ENCODE measurements around the gene SNRPD3.
"Not testable (repeated sequence)": the region's sequence is repeated elsewhere in the genome, so short reads cannot be mapped to it uniquely, and the experiment has no call there.

The SNRPD3 gene

DNA sequence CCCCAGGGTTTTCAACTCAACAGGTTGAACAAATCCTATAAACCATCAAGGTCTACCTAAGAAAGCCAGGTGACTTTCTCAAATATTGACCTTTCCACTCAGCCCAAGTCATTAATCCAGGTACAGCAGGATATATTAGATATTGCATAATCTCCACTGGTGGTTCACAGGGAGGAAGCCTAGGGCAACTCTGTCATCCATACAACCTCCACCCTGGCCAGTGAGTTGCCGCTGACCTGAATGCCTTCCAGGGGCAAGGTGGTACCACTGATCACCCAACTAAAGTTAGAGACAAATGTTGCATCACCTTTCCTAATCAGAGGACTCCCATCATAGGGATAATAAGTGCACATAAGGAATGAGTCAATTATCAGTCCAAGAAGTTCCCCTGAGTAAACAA is 23.7 kb upstream of the SNRPD3 start:
- DNase-seq (ENCODE audit: low read depth) = no peak

DNA sequence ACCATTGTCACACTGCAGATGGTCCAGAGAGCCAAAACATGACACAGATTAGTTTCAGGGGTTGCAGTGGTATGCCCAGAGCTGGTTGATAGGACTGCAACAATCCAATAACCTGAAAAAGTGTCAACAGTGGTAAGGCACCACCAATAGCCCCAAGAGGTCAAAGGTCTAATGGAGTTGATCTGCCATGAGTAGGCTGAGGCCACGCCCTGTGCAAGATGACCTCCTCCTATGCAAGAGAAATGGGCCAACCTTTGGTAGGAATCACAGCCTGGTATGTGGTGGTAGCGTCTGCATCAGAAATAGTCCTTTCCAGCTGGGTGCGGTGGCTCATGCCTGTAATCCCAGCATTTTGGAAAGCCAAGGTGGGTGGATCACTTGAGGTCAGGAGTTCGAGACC is 20.5 kb upstream of the SNRPD3 start:
- no peak for DNase-seq (ENCODE audit: low read depth)

DNA sequence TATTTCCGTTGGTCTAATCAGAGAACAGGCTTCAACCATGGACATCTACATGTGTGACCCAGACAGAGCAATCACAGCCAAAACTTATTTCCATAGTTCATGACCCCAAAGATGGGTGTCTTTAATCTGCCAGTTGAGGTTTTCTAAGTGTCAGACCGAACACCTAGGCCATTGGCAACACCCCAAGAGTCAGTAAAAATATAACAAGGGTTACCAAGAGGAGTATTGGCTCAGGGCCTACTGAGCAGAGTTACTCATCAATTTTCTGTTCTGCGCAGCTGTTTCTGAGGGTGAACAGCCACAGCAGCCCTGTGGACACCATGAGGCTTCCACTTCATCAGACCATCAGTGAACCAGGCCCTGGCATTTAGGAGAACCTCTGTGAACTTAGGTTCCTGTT is 19.7 kb upstream of the SNRPD3 start:
- DNase-seq (ENCODE audit: low read depth) = no peak

DNA sequence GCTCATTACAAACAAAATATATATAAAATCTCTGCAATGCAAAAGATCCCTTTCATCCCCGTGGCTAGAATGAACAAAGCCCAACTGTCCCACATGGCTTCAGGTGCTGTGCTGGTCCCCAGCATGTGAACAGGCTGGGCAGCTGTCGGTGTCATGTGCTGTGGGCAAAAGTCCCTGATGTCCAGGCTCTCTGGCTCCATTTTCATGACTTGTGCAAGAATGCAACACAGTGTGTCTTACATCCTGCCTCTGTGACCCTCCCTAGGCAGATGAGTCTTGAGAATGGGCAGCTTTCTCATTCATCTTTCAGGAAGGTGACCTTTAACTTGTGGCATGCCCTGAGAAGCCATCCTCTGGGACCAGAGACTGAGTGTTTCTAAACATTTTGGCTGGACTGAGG is 15.3 kb upstream of the SNRPD3 start:
- no peak for DNase-seq (ENCODE audit: low read depth)

DNA sequence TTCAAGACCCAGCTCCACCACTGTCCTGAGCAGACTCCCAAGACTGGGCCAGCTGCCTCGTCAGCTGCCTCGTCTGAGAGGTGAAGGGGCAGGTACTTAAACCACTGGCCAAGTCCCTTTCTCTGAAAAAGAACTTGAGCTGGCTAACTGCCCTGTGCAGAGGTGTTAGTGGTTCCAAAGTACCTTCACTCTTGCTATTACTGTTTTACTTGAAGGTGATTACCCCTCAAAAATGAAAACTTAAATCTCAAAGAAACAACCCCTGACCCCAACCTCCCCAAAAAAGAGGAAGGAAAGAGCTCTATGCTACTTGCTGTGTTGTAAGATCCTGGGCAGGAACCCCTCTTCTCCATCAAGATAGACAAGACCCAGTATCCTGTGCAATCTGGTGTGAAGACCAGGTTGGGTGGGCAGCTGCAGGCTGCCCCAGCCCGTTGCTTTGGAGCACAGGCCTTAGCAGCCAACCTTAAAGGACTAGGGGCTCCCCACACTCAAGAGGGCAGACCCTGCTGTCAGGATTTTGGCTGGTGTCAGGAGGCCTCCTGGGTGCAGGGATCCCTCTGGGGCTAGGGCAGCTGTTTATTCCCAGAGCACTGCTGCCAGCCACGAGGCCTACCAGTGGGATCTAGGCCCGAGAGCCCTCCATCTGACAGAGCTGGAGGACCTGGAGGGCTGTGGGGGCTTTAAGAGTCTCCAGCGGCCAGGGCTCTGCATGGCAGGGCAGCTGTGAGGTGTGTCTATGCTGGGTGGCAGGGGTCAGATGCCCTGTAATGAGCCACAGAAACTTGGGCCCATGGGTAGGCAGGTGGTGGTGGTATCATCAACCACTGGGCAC is 13.9 kb upstream of the SNRPD3 start:
- DNase-seq (ENCODE audit: low read depth) = no peak

DNA sequence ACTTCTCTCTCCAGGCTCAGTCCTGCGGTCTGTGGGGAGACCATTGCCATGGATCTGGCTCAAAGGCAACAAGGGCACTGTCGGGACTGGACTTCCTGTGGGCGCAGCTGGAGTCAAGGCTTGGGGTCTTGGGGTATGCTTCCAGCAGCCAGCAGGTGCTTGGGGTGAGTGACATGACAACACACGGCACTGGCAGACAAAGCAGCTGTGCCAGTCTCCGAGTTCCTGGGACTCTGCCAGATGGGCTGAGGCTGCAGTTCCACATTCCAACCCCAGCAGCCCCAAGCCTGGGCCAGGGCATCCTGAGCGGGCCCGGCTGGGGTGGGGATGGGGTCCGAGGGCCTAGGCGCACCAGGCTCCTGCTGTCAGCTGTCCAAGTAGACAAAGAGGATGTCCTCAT is 13.2 kb upstream of the SNRPD3 start:
- DNase-seq (ENCODE audit: low read depth) = no peak

DNA sequence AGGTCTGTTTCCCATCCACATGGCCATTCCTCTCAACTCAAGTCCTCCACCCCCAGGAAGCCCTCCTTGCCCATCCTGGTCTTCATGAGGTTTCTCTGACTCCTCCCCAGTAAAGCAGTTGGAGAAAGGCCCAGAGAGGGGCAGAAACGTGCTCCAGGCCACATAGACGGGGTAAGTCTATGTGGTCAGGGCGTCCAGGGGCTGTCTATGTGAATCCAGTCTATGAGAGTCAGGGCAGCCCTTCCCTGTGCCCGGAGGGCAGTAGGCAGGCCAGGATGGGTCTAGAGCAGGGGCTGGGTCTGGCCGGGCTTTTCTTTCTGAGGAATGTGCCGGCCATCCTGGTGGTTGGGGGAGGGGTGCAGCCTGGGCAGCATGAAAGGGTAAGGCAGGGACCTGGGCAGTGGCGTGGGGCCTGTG is 12.6 kb upstream of the SNRPD3 start:
- no peak for DNase-seq (ENCODE audit: low read depth)

DNA sequence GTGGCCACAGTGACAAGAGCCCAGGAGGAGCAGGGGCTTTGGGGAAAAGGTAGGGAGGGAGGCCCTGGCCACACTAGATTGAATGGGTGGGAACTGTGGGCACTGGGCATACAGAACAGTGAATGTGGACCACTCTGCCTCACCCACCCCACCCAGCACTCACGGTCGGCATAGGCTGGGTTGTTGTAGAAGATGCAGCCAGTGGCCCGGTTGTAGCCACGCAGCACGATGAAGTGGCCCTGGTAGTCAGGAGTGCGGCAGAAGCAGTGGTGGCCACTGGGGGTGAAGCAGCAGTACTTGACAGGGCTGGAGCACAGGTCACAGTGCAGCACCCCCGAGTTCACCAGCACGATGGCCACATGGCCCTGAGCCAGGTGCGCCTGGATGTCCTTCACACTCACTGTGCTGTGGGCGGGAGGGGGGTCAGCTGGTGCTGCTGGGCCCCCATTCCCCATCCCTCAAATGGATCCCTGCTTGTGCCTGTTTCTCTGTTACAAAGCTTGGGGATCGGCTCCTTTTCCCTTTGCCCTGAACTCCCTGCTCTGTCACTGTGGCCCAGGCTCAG is 12.0 kb upstream of the SNRPD3 start:
- DNase-seq (ENCODE audit: low read depth) = no peak

DNA sequence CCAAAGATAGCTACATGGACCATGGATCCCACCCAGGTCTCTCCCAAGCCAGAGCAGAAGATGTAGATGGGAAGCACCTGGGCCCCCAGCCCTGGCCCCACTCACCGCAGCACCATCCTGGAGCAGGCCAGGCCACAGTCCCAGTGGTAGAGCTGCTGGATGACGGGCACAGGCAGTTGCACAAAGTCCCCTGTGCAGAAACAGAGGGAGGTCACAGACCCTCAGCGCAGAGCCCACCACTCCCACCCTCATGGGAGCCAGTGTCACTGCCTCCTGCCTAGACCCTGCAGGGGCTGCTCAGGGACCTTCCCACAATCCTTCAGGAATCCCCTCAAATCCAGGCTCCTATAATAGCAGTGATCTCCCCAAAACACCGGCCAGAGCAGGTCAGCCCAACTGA is 7.0 kb upstream of the SNRPD3 start:
- DNase-seq (ENCODE audit: low read depth) = no peak

DNA sequence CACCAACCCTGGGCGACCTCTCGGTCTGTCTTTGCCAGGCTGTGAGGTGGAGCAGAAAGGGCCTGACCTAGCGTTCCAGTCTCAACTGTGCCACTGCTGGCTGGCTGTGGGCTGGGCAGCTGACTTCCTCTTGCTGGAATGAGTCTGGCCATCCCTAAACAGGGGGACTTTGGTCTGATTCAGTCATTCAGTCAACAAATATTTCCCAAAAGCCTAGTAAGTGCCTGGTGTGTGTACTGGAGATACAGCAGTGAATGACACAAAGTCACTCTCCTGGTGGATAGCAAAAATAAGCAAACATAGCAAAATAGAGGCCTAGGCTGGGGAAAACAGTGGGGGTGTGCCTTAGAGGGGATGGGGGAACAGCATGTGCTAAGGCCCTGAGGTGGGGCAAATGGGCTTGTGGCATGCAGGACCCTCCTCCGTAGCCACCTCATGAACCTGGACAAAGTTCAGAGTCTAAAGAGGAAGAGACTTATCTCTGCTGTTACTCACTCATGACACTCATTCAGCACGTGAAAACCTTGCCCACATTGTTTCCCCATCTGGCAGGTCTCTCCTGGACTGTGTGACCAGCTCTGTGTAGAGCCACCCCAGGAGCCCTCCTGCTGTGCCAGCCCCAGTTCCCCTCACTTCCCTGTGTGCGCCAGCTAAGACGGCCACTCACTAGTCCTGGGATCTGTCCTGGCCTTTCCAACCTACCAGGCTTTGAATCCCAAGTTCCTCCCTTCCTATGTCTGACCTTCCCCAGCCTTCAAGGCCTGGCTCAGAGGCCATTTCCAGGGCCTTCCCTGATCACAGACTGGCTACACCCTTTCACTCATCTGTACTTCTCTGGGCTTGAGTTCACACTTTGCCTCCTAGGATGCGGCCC is 5.5 kb upstream of the SNRPD3 start:
- peak; percentile 31 for DNase-seq (ENCODE audit: low read depth)

DNA sequence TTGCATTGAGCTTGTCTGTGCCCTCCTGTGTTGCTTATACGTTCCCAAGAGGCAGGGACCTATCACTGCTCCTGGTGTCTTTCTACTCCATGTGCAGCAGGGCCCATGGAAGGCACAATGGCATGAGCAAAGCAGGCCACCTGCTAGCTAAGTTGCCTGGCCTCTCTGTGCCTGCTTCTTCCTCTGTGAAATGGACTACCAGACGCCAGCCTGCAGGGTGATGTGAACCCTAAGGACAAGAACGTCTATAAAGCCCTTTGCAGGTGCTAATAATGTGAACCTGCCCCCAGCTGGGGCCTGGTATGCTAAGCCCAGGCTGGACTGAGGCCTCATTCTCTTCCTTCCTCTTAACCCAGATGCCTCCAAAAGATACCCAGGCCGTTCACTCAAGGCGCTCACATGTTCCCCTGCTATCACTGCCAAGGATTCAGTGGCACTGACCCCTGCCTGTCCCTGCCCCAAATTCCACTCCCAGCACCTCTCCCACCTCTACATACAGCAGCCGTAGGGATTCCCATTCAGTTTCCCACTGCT is 4.8 kb upstream of the SNRPD3 start:
- DNase-seq (ENCODE audit: low read depth) = no peak

DNA sequence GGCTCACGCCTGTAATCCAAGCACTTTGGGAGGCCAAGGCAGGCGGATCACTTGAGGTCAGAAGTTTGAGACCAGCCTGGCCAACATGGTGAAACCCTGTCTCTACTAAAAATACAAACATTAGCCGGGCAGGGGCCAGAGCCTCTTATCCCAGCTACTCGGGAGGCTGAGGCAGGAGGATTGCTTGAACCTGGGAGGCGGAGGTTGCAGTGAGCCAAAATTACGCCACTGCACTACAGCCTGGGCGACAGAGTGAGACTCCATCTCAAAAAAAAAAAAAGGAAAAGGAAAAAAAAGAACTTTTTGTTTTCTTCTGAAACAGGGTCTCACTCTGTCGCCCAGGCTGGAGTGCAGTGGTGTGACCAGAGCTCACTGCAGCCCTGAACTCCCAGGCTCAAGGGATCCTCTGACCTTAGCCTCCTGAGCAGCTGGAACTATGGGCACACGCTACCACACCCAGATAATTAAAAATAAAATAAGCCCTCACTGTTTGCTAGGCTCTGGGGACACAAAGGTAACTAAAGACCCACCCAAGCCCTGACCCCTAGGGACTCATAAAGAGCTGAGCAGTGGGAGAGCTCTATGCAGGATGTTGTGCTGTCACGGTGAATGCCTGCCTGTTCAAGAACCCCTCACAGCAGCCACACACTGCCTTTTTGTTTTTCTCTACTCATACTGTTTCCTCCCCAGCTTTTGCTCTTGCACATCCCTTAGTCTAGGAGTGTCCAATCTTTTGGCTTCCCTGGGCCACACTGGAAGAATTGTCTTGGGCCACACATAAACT is 3.1 kb upstream of the SNRPD3 start:
- DNase-seq (ENCODE audit: low read depth) = not testable (repeated sequence)

DNA sequence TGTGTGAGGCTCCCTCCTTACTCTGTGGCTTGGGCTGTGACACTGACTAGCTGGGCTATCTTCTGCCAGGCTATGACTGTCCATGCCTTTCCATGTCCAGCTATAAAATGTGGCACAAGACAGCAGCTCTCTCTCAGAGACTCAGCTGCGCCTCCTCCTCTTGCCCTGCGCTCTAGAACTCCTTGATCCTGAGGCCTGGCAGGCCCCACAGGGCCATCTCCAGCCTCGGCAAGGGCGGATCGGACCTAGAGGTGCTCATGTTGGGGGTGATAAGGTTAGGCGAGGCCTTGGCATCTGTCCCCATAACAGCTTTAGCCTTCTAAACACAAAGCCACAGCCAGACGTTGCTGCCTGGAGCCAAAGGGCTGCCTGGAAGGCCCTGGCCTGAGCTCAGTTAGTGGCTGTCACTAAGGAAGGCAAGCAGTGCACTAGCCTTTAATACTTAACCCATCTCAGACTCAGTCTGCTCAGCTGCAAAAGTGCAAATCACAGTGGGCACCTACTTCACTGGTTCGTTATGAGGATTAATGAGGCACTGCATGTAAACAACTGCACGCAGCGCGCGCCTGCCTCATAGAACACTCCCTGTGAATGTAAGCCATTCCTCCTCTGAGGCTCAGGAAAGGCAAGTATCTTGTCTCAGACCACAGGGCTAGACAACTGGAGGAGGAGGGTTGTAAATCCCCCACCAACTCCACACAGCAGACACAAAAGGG is 2.0 kb upstream of the SNRPD3 start:
- DNase-seq (ENCODE audit: low read depth) = peak; percentile 43

DNA sequence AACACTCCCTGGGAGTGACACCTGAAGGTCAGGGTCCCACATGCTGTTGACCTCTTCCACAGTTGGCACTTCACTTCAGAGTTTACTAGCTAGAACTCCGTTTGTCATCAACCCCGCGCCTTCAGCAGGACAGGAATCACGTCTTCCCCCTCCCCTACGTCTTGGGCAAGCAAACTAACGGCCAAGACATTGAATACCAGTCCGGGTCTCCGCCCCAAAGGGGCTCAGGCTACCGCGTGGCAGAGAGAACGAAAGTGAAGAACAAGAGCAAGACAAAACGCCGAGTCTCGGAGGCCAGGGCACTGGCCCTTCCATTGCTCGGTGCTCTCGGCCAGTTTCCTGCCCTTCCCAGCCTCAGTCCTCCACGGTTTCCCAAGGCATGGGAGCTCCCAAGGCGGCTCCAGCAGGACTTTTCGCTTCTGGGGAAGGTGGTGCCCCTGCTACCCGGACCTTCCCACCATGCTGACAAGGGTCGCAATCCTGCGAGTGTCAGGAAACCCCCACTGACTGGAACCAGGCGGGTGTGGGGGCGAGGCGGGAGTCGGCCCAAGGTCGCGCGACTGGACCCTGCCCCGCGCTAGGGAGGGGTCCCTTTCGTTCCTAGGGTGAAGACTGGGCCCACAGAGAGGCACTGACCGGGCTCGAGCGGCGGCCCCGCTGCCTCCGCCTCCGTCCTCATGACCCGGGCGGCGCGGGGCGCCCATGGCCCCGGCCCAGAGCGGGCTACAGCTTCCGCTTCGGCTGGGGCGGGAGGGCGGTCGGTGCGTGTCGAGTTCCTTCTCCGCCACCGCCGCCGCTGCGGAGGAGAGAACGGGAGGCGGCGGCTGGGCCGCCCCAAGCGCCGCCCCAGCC is 1.3 kb upstream of the SNRPD3 start, which contains the start of gene GUCD1:
Gene GUCD1, minus strand, starts transcription at position 826 of the 852 bp plus-strand sequence. Its CDS starts 147 bp downstream, at position 679.
- peak; percentile 37 for DNase-seq (ENCODE audit: low read depth)

DNA sequence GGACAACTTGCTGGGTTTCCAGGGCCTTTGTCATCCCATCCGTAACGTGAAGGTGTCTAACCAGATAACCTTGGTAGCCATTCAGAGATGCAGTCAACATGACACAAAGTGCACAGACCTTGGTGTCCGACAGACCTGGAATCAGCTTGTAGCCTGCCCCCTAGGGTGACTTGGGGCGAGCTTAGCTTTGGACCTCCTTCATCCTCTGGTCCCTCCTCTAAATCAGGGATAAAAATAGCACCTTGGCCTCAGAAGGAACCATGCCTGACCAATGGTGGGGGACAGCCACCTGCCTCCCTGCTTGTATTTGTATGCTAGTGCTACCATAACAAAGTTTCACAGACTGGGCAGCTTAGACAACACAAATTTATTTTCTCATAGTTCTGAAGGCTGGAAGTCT is 3.7 kb downstream of the SNRPD3 start:
- DNase-seq (ENCODE audit: low read depth) = no peak

DNA sequence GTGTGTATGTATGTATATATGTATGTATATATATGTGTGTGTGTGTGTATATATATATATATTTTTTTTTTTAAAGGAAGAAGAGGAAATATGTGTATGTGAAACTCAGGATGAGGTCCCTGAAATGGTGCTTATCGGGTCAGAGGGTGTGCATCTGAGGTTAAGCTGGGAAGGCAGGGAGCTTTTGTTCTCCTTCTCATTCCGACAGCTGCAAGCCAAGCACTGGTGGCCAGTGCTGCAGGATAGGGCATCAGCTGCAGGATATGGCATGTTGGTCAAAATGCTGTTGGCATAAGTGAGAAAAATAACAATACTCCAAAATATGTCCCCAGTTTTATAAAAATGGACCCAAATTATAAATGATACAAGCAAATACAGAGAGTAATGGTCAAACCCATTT is 7.4 kb downstream of the SNRPD3 start:
- no peak for DNase-seq (ENCODE audit: low read depth)

DNA sequence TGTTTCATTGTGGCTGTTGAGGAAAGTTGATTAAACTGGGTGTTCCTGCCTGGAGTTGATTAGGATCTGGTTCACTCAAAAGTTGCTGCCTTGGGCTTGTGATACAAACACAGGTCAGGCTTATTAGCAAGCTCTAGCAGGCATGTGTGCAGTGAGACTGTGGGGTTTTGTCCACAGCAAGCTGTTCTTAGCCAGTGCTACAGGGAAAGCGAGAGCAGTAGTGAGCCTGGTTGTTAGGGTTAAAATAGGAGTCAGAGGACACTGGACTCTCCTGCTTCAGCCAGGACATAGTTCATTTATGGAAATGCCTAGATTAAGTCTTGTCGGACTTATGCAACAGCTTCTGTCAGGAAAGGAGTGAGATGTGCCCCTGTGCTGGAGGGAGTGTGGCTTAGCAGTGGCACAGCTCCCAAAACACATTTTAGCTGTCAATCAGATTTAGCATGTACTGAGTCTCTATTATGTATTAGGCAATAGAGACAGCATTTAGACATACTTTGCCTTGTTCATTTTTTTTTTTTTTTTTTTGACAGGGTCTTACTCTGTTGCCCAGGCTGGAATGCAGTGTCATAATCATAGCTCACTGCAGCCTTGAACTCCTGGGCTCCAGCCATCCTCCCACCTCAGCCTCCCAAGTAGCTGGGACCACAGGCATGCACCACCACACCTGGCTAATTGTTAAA is 8.7 kb downstream of the SNRPD3 start:
- peak; percentile 88 for DNase-seq (ENCODE audit: low read depth)

DNA sequence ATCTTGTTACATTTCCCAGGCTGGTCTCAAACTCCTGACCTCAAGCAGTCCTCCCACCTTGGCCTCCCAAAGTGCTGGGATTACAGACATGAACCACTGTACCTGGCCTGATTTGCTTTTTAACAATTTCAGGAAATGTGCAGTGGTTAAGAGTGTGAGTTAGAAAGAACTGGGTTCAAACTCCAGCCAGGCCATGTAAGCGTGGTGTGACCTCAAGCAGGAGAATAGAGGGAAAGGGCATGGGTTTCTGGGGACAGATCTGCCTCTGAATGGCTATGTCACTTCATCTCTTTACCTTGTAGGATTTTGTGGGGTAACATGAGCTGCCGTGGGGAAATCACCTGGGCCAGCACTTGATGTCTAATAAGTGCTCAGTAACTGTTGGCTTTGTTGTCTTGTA is 9.3 kb downstream of the SNRPD3 start:
- DNase-seq (ENCODE audit: low read depth) = no peak

DNA sequence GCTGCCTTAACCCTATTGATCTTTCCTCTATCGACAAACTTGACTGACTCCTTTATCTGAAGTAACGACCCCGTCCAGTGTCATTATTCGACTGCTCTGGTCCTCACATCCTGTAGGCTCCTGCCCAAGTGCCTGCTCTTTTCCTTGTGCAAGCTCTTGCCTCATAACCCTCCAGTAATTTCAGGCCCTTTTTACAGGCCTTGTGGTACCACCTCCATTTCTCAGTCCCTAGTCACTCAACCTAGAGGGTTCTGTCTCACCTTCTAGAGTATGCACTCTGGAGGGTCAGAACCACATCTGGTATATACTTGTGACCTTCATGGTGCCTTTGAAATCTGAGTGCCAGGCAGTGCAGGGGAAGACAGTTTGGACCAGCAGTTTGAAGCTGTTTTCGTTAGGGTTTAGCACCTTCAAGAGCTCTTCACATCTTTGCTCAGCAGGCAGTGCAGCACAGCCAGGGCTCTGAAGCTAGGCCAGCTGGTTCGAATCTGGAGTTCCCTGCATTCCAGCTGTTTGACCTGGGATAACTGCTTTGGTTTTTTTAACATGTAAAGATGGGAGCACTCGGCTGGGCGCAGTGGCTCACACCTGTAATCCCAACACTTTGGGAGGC is 11.2 kb downstream of the SNRPD3 start:
- peak; percentile 29 for DNase-seq (ENCODE audit: low read depth)

Data from amniotic epithelial cell (primary cell).